ENCODE data around the gene KHDRBS2.

KHDRBS2 gene

DNA sequence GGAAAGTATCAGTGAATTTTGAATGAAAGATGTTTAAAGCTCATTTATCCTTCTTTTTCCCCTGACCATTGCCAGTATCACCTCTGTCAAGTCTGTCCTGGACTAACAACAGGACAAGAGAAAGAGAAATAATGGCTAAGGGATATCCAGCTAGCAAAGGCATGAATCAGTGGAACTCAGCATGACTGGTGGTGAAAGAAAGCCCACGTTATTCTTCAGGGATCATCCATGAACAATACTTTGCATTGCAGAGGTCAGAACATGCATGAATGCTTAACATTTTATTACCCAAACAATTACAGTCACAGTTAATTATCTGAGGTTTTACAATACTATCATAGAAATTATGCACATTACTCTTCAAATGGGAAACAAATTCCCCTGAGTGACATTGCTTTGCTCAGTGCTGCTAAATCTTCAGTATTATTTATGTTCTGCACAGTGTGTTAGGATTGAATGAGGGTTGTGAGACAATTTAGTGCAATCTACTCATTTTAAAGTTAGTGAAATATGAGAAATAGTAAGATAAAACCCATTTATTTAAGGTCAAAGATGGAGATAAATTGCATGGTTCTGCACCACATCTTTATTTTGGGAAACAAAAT lies 350.7 kb downstream of the KHDRBS2 start:
- no peak for DNase-seq
- no peaks in the 10 kb centered on the region for H3K36me3 ChIP-seq
- TF ChIP-seq CTCF (IDR thresholded peaks at IDR 0.05; ENCODE audit: low read depth, low read length) = no peak
- H3K4me1 ChIP-seq = no peaks in the 10 kb centered on the region
- no peaks in the 10 kb centered on the region for H3K9me3 ChIP-seq
- no peak overlapping the region for H3K4me3 ChIP-seq (ENCODE audit: low read depth, low read length)
- H3K27me3 ChIP-seq = no peaks in the 10 kb centered on the region

GRCh38 chr6:61909486-61909885 lies 376.5 kb downstream of the KHDRBS2 start:
- no peak for TF ChIP-seq CTCF (IDR thresholded peaks at IDR 0.05; ENCODE audit: low read depth, low read length)
- no peak for DNase-seq
- no peaks in the 10 kb centered on the region for H3K27me3 ChIP-seq
- H3K36me3 ChIP-seq = no peaks in the 10 kb centered on the region
- no peak overlapping the region for H3K4me3 ChIP-seq (ENCODE audit: low read depth, low read length)
- H3K9me3 ChIP-seq = no peaks in the 10 kb centered on the region
- H3K4me1 ChIP-seq = no peaks in the 10 kb centered on the region

DNA sequence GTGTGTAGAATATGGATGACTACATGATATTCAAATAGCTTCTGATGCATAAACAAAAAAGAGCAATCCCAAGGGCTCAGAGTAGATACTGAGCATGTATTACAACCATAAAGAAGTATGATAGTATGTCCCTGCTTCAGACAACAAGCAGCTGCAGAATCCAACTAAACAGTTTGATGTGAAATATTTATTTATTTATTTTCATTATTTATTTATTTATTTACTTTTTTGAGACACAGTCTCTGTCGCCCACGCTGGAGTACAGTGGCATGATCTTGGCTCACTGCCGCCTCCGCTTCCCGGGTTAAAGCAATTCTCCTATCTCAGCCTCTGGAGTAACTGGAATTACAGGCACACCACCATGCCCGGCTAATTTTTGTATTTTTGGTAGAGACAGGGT lies 384.3 kb downstream of the KHDRBS2 start:
- no peak for TF ChIP-seq CTCF (IDR thresholded peaks at IDR 0.05; ENCODE audit: low read depth, low read length)
- H3K27me3 ChIP-seq = no peaks in the 10 kb centered on the region
- no peak overlapping the region for H3K4me3 ChIP-seq (ENCODE audit: low read depth, low read length)
- no peaks in the 10 kb centered on the region for H3K4me1 ChIP-seq
- DNase-seq = no peak
- H3K9me3 ChIP-seq = no peaks in the 10 kb centered on the region
- no peaks in the 10 kb centered on the region for H3K36me3 ChIP-seq

DNA sequence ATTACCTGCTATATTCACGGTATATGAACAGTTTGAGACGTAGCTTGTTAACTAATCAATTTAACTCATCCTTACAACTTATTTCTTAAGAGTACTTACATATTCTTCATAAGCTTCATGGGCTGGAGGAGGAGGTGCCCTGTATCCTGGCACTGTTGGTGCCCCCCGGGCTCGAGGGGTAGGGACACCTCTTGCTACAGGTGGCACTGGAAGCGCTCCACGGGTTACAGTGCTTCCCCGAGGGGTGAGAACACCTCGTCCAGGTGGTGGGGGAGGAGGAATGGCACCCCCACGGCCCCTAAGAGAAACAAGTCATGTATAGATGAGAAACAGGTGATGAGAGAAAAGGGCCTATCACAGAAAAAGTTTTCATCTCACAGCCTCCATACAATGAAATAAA lies 391.5 kb downstream of the KHDRBS2 start:
- no peak for TF ChIP-seq CTCF (IDR thresholded peaks at IDR 0.05; ENCODE audit: low read depth, low read length)
- H3K9me3 ChIP-seq = no peaks in the 10 kb centered on the region
- no peaks in the 10 kb centered on the region for H3K27me3 ChIP-seq
- H3K36me3 ChIP-seq = no peaks in the 10 kb centered on the region
- DNase-seq = no peak
- H3K4me3 ChIP-seq (ENCODE audit: low read depth, low read length) = no peak overlapping the region
- H3K4me1 ChIP-seq = no peaks in the 10 kb centered on the region

DNA sequence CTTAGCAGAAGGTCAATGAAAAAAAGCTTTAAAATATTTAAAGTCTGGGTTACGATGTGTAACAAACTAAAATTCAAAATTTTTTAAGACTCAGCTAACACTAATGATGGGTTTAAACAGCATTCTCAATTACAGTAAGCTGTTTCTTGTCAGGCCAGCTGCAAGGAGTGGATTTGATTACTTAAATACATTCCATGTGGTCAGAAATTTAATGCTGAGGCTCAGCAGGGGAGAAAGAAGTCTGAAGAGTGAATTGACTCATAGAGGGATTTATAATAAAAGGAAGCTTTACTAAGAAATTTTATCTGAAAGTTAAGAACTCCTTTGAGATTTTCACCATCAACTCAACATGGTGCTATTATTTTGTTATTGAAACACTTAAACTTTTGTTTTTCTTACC lies 398.6 kb downstream of the KHDRBS2 start:
- Histone ChIP-seq H3K4me1 (no peaks in the 10 kb centered on the region), H3K9me3 (no peaks in the 10 kb centered on the region), H3K4me3 (ENCODE audit: low read depth, low read length) (no peak overlapping the region), H3K36me3 (no peaks in the 10 kb centered on the region), H3K27me3 (no peaks in the 10 kb centered on the region)
- TF ChIP-seq CTCF (IDR thresholded peaks at IDR 0.05; ENCODE audit: low read depth, low read length) = no peak
- DNase-seq = no peak

DNA sequence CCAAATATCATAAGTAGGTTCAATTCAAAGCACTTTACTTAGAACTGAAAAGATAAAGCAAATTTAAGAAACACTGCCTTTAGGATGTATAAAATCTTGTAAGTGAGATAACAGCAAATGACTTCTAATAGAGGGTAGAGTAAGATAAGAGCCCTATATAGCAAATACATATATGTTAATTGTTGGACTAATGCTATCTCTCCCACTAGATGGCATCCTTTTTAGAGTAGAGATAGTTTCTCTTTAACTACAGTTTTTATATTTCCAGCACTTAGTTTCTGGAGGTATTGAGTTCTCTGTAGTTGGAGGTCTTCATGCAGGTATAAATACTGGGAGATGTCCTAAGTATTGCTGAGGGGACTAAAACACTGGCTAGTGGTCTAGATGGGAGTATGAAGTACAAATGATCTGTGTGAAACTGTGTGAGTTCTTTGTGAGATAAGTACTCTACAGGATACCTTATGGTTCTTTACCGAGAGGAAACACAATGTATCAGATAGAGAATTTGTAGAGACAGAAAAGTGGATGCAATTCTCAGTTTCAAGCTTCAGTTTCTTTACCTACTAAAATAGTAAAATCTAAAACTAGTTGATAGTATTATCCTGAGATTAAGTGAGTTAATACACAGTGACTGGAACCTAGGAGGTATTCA lies 399.3 kb downstream of the KHDRBS2 start:
- Histone ChIP-seq H3K4me3 (ENCODE audit: low read depth, low read length) (no peak overlapping the region), H3K4me1 (no peaks in the 10 kb centered on the region), H3K9me3 (no peaks in the 10 kb centered on the region), H3K36me3 (no peaks in the 10 kb centered on the region), H3K27me3 (no peaks in the 10 kb centered on the region)
- no peak for DNase-seq
- no peak for TF ChIP-seq CTCF (IDR thresholded peaks at IDR 0.05; ENCODE audit: low read depth, low read length)
